GM21367 (cell line): Measurements from ENCODE around the gene MYO10.
"Not testable (repeated sequence)": the region's sequence is repeated elsewhere in the genome, so short reads cannot be mapped to it uniquely, and the experiment has no call there.

Experiments used
- ATAC-seq: cut with Tn5 transposase; IDR thresholded peaks from one replicate; pipeline ENCODE4 v1.9.1; 2021; ENCODE audit not compliant: unreplicated experiment

Gene MYO10

GRCh38 chr5:16788957-16789356 is 147.1 kb downstream of the MYO10 start:
- no peak for ATAC-seq

GRCh38 chr5:16787278-16787677 is 148.8 kb downstream of the MYO10 start:
- ATAC-seq = no peak

- peak; percentile 97 for ATAC-seq
These were observed 151.0 kb downstream of the MYO10 start for GRCh38 chr5:16784843-16785791.

GRCh38 chr5:16784088-16784487 is 152.0 kb downstream of the MYO10 start:
- no peak for ATAC-seq

GRCh38 chr5:16781828-16782626 is 154.1 kb downstream of the MYO10 start:
- no peak for ATAC-seq

GRCh38 chr5:16780325-16780724 is 155.8 kb downstream of the MYO10 start:
- ATAC-seq = no peak

- ATAC-seq = no peak
These were observed 158.7 kb downstream of the MYO10 start for GRCh38 chr5:16777432-16777831.

GRCh38 chr5:16776611-16777251 is 159.4 kb downstream of the MYO10 start:
- ATAC-seq = no peak

- ATAC-seq = no peak
These were observed 161.3 kb downstream of the MYO10 start for GRCh38 chr5:16774806-16775205.

GRCh38 chr5:16773991-16774390 is 162.1 kb downstream of the MYO10 start:
- ATAC-seq = no peak

- no peak for ATAC-seq
These were observed 163.5 kb downstream of the MYO10 start for GRCh38 chr5:16772556-16772955.

- ATAC-seq = no peak
These were observed 167.9 kb downstream of the MYO10 start for GRCh38 chr5:16768184-16768583.

- ATAC-seq = no peak
These were observed 172.9 kb downstream of the MYO10 start for GRCh38 chr5:16763211-16763610.

GRCh38 chr5:16759147-16759773 is 176.8 kb downstream of the MYO10 start:
- ATAC-seq = peak; percentile 95

- ATAC-seq = no peak
These were observed 178.0 kb downstream of the MYO10 start for GRCh38 chr5:16757989-16758501.

- ATAC-seq = not testable (repeated sequence)
These were observed 178.5 kb downstream of the MYO10 start for GRCh38 chr5:16757577-16757976.

- ATAC-seq = no peak
These were observed 178.9 kb downstream of the MYO10 start for GRCh38 chr5:16757146-16757545.

GRCh38 chr5:16756692-16757091 is 179.4 kb downstream of the MYO10 start:
- ATAC-seq = no peak

- no peak for ATAC-seq
These were observed 180.4 kb downstream of the MYO10 start for GRCh38 chr5:16755641-16756040.

- no peak for ATAC-seq
These were observed 181.5 kb downstream of the MYO10 start for GRCh38 chr5:16754601-16755000.

GRCh38 chr5:16754086-16754485 is 182.0 kb downstream of the MYO10 start:
- no peak for ATAC-seq
